Type B pancreatic cell (in vitro differentiated cells): ENCODE measurements around the gene CEND1. TPM values are rescaled to one million over a fixed set of nuclear protein-coding genes. Genes with fewer than 3 reads are reported as not detected.

Experiments
- DNase-seq: peaks from one replicate; pipeline ENCODE4 v3.0.0; 2021; ENCODE audit warnings: mixed read lengths; ENCODE audit not compliant: unreplicated experiment; ENCODE audit errors: extremely low spot score
- H3K27ac Mint-ChIP-seq: 2 replicates; pipeline ENCODE4 v1.8.0; 2021; ENCODE audit warnings: mild to moderate bottlenecking, mixed read lengths
- H3K27me3 Mint-ChIP-seq: 2 replicates; pipeline ENCODE4 v1.8.0; 2021; ENCODE audit warnings: mixed read lengths
- H3K36me3 Mint-ChIP-seq: 2 replicates; pipeline ENCODE4 v1.8.0; 2021; ENCODE audit warnings: mixed read lengths
- H3K4me1 Mint-ChIP-seq: one replicate; pipeline ENCODE4 v1.8.0; 2021; ENCODE audit warnings: mixed read lengths; ENCODE audit not compliant: unreplicated experiment
- H3K4me3 Mint-ChIP-seq: 2 replicates; pipeline ENCODE4 v1.8.0; 2021; ENCODE audit warnings: mild to moderate bottlenecking, mixed read lengths
- H3K9me3 Mint-ChIP-seq: 2 replicates; pipeline ENCODE4 v1.8.0; 2021; ENCODE audit warnings: mixed read lengths
- CTCF ChIP-seq: fragments of 200-600 bp; sonication (generic); conservative IDR thresholded peaks from 2 replicates; pipeline ENCODE4 v1.5.0; 2021; ENCODE audit warnings: antibody characterized with exemption, mild to moderate bottlenecking
- total RNA-seq: library from RNA; stranded (reverse); gene quantifications from 2 replicates; pipeline ENCODE4 v1.2.1, GENCODE V29; 2021; ENCODE audit warnings: low replicate concordance

Gene CEND1
- total RNA-seq, 1 donor from 2014 or later, result 0.89 TPM

- TF ChIP-seq CTCF, result no peak
- Mint-ChIP-seq H3K9me3 (no peaks in the 10 kb centered on the region), H3K27ac (no peak within 1 kb of the TSS), H3K4me1 (no peaks in the 10 kb centered on the region), H3K36me3 (no peaks in the 10 kb centered on the region), H3K4me3 (peak within 1 kb of the TSS; percentile 79), H3K27me3 (no peaks in the 10 kb centered on the region)
- no peak for DNase-seq
These were observed 28.7 kb upstream of the CEND1 start, which contains the start of gene PNPLA2 for GRCh38 chr11:818396-819128. Gene PNPLA2, plus strand, starts transcription at chr11:818914. Its CDS starts 805 bp downstream, at chr11:819719.

DNA sequence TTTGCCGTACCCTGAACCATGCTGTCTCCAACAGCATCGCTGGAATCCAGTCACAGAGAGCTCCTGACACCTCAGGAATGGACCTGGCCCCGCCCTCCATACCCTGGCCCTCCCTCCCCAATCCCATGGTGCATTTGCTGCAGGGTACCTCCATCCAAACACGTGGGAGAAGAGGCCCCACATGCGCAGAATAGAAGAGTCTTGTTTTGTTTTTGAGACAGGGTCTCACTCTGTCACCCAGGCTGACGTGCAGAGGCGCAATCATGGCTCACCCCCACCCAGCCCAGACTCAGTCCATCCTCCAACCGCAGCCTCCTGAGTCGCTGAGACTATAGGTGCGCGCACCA is 26.5 kb upstream of the CEND1 start:
- DNase-seq, result no peak
- Mint-ChIP-seq H3K4me3 (no peak overlapping the region), H3K4me1 (peaks cover 3% of the 10 kb centered on the region), H3K27me3 (no peaks in the 10 kb centered on the region), H3K9me3 (no peaks in the 10 kb centered on the region), H3K36me3 (no peaks in the 10 kb centered on the region), H3K27ac (peak overlapping the region; percentile 23)
- no peak for TF ChIP-seq CTCF

DNA sequence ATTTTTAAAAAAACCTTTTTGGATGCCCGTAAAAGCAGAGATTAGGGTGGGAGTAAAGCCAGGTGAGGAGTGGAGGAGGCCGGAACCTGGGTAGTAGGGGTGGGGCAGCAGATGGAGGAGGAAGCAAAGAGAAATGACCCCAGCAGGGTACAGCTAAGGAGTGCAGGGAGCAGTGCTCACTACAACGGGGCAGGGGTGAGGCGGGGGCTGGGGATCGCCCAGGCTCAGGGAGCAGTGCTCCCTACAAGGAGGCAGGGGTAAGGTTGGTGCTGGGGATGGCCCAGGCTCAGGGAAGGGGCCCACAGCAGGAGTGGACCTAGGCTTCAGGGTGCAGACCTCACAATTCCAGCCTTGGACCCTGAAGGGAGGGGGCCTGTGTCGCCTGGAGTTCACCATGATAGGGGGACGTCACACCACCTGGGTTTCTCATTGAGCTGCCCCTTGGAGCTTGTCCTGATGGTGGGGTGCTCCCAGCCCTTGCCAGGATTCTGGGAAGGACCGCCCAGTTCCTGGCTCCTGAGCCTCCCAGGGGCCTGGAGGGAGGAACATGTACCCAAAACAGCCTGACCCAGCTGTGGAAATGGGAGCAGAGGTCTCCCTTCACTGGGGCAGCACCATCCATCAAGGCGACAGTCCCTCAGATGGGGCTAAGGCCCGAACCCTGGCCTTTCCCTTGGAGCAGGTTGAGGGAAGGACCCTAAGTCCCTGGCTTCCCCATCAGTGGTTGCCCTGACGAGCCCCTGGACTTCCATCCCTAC is 26.0 kb upstream of the CEND1 start:
- Mint-ChIP-seq H3K4me3 (no peak overlapping the region), H3K4me1 (peaks cover 8% of the 10 kb centered on the region), H3K36me3 (no peaks in the 10 kb centered on the region), H3K9me3 (no peaks in the 10 kb centered on the region), H3K27me3 (no peaks in the 10 kb centered on the region), H3K27ac (peak overlapping the region; percentile 23)
- no peak for TF ChIP-seq CTCF
- DNase-seq, result no peak

- Mint-ChIP-seq H3K4me3 (no peak overlapping the region), H3K9me3 (no peaks in the 10 kb centered on the region), H3K27me3 (no peaks in the 10 kb centered on the region), H3K36me3 (no peaks in the 10 kb centered on the region), H3K4me1 (peaks cover 10% of the 10 kb centered on the region), H3K27ac (no peak overlapping the region)
- no peak for DNase-seq
- no peak for TF ChIP-seq CTCF
These were observed 23.7 kb upstream of the CEND1 start for GRCh38 chr11:813456-814096.

GRCh38 chr11:813072-813455 is 23.2 kb upstream of the CEND1 start:
- H3K27ac Mint-ChIP-seq, result no peak overlapping the region
- DNase-seq, result no peak
- no peaks in the 10 kb centered on the region for H3K27me3 Mint-ChIP-seq
- TF ChIP-seq CTCF, result no peak
- H3K9me3 Mint-ChIP-seq, result no peaks in the 10 kb centered on the region
- H3K4me1 Mint-ChIP-seq, result peaks cover 10% of the 10 kb centered on the region
- no peaks in the 10 kb centered on the region for H3K36me3 Mint-ChIP-seq
- no peak overlapping the region for H3K4me3 Mint-ChIP-seq
